Heart left ventricle (tissue), 13 donors: ENCODE results near the gene NKTR.

Source experiments
- CTCF ChIP-seq, 12 donors: fragments of 200-600 bp; sonication (generic) in 4 of 12; IDR thresholded peaks; one replicate each; pipeline versions ENCODE4 v1.5.0 to v1.8.0; 2018 to 2022; ENCODE audit warnings: antibody characterized with exemption in 12 of 12, mild to moderate bottlenecking in 5 of 12
- POLR2A ChIP-seq, 2 donors: fragments of 450-650 bp; IDR thresholded peaks; one replicate each; pipeline ENCODE4 v1.6.1; 2017; ENCODE audit warnings: antibody characterized with exemption in 2 of 2, mild to moderate bottlenecking in 2 of 2, moderate library complexity in 2 of 2
- donor health status: ischemic (EF 13 %, LVEDD 7.1; RV severe dilation, severe dysfunction).
- donor health status: DM: no; HTN: yes; CAD: no.
- donor health status: DM: no; HTN: no; CAD: no.
- donor health status: ischemic (EF 25% LVEDD 6.9; RV normal size, moderate dysfunction).
- donor health status: ischemic (EF 25% LVEDD 5.7; RV mildly dilated, moderate dysfunction).
- donor health status: ischemic (EF 35%, LVEDD 5.7; RV mildly dilated, moderate dysfunction).
- donor health status: nonischemic (EF 11% LVEDD 7.7; RV severe dilation, severe dysfunction).
- donor health status: DM: yes; HTN: yes; CAD: no.
- donor health status: PGD.
- donor health status: ischemic (EF 29% LVEDD 5.4; RV normal size, mild dysfunction).
- donor health status: nonischemic (EF 23%, LVEDD 6.1; RV moderate dilation, normal function).

- TF ChIP-seq CTCF (IDR thresholded peaks at IDR 0.05) (no peak), POLR2A (IDR thresholded peaks at IDR 0.05) (no peak)
Observed at GRCh38 chr3:42655331-42655888, 54.9 kb downstream of the NKTR start.
